ENCODE results near the gene RAD51B.

DNA sequence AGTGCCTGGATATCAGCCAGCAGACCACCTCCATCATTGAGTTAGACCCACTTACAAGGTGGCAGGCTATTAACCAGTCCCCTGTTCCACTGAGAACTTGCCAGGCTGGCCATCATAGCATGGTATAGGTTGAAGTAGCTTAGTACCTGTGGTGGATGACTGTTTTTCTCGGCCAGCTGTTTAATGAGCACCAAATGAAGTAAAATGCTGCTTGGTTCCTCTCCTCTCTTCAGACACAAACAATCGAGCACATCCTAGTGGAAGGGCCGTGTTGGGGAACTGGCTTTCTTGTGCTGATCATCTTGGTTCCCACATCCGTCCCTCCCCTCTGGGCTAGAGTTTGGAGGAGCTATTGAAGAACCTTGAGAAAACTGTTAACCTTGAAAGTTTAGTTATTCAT, 486.2 kb downstream of the RAD51B start:
- TF ChIP-seq SUZ12 (IDR thresholded peaks at IDR 0.05; ENCODE audit: extremely low read depth, insufficient read depth, insufficient read length) = no peak
- no peak for TF ChIP-seq YY1 (IDR thresholded peaks at IDR 0.05; ENCODE audit: insufficient read depth, insufficient read length)
- TF ChIP-seq ZNF274 (IDR thresholded peaks at IDR 0.05; ENCODE audit: low read depth, low read length) = no peak
